GM19023 (cell line): Measurements from ENCODE around the gene DRAM2.

Experiments
- ATAC-seq: cut with Tn5 transposase; IDR thresholded peaks from one replicate; pipeline ENCODE4 v1.9.1; 2021; ENCODE audit warnings: mild to moderate bottlenecking, moderate library complexity; ENCODE audit not compliant: unreplicated experiment

Gene DRAM2

GRCh38 chr1:111139956-111140679 lies at the start of gene DRAM2, which contains the start of gene CEPT1:
TSS of gene DRAM2 (minus strand) at chr1:111140093. CDS start at chr1:111131554, 8,539 bp downstream.
TSS of gene CEPT1 (plus strand) at chr1:111140223. CDS start at chr1:111147715, 7,492 bp downstream.
- peak; percentile 71 for ATAC-seq

GRCh38 chr1:111184663-111185062 lies 44.8 kb upstream of the DRAM2 start:
- no peak for ATAC-seq

- no peak for ATAC-seq
Observed at GRCh38 chr1:111183308-111184069, 43.6 kb upstream of the DRAM2 start.

GRCh38 chr1:111182052-111182451 lies 42.2 kb upstream of the DRAM2 start:
- no peak for ATAC-seq

GRCh38 chr1:111179968-111180533 lies 40.2 kb upstream of the DRAM2 start:
- no peak for ATAC-seq

GRCh38 chr1:111176678-111177077 lies 36.8 kb upstream of the DRAM2 start:
- ATAC-seq = no peak

GRCh38 chr1:111175349-111175748 lies 35.5 kb upstream of the DRAM2 start:
- no peak for ATAC-seq

- ATAC-seq = no peak
Observed at GRCh38 chr1:111174070-111174469, 34.2 kb upstream of the DRAM2 start.

- no peak for ATAC-seq
Observed at GRCh38 chr1:111172463-111172862, 32.6 kb upstream of the DRAM2 start.

GRCh38 chr1:111164151-111164550 lies 24.3 kb upstream of the DRAM2 start:
- no peak for ATAC-seq

- ATAC-seq = no peak
Observed at GRCh38 chr1:111163363-111163762, 23.5 kb upstream of the DRAM2 start.

- no peak for ATAC-seq
Observed at GRCh38 chr1:111162488-111162880, 22.6 kb upstream of the DRAM2 start.

- ATAC-seq = no peak
Observed at GRCh38 chr1:111161843-111162487, 22.1 kb upstream of the DRAM2 start.

- no peak for ATAC-seq
Observed at GRCh38 chr1:111157431-111157830, 17.5 kb upstream of the DRAM2 start.

GRCh38 chr1:111154021-111154999 lies 14.4 kb upstream of the DRAM2 start:
- ATAC-seq = no peak

GRCh38 chr1:111151838-111152237 lies 11.9 kb upstream of the DRAM2 start:
- ATAC-seq = no peak

- ATAC-seq = no peak
Observed at GRCh38 chr1:111148376-111148881, 8.5 kb upstream of the DRAM2 start.

- no peak for ATAC-seq
Observed at GRCh38 chr1:111147948-111148347, 8.1 kb upstream of the DRAM2 start.

- no peak for ATAC-seq
Observed at GRCh38 chr1:111145963-111146768, 6.3 kb upstream of the DRAM2 start.
